NOMO-1 (cell line): Measurements from ENCODE around the gene NUB1.

Experiments
- DNase-seq, 2 experiments: peaks; one replicate each; lab custom pipeline; 2025; ENCODE audit not compliant: unreplicated experiment in 2 of 2; lab: John Stamatoyannopoulos, UW

Gene NUB1

DNA sequence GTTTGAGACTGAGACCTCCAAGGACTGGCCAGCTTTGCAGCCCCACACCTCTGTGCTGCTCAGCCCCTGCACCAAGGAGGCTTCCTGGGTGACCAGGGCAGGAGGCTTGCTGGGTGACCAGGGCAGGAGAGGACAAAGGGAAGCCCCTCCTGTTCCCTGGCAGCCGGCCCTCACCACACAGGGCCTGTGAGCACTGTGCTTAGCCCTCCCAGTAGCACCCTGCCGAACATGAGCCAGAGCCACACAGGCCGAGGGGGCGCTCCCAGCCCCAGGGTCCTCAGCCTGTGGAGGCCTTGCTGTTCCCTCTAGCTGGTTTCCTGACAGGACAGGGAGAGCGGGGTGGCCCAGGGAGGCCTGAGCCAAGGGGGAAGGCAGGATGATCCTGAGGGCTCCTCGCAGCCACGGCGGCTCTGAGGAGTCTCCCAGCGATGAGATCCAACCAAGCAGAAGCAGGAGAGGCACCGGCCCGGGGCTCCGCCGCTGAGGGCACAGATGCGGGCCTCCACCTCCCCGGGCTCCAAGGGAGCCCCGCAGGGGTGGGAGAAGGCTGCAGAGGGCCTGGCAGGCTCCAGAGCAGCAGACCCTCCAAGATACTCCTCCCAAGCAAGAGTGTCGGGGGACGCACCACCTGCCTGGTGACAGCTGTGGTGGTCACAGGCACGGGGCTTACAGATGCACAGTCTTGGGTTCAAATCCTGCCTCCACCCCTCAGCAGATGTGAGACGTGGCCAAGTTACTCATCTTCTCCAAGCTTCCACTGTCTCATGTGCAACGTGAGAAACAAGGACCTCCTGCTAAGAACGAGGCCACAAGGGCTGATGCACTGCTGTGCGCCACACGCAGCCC lies 45.8 kb downstream of the NUB1 start:
- no peak for DNase-seq

DNA sequence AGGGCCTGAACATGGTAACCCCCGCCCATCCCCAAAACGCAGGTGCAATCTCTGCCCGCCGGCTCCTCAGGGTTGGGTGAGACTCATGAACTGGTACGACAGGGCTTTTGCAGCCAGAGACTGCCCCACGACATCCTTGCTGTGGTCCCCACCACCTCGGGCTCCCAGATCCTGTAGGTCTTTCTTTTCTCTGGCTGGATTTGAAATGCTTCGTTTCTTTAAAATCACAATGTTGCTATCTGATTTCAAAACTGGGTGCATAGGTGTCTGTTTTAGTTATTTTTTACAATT lies 46.3 kb downstream of the NUB1 start:
- no peak for DNase-seq

DNA sequence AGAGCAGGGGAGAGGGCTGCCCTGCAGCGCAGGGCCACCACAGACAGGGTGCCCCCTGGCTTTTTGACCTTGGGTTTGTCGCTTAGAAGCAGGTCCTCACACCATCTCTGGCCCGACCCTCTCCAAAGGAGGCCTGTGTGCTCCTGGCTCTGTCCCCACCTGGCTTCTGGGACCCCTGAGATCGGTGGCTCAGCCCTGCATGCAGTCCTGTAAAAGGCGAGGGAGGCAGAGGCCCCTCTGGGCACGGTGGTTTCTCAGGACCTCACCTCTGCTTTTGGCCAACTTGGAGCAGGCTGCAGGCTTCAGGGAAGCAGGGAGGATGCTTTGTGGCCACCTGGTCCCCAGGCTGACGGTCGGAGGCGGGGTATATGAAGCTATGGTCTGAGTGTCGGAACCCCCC lies 46.8 kb downstream of the NUB1 start:
- no peak for DNase-seq

DNA sequence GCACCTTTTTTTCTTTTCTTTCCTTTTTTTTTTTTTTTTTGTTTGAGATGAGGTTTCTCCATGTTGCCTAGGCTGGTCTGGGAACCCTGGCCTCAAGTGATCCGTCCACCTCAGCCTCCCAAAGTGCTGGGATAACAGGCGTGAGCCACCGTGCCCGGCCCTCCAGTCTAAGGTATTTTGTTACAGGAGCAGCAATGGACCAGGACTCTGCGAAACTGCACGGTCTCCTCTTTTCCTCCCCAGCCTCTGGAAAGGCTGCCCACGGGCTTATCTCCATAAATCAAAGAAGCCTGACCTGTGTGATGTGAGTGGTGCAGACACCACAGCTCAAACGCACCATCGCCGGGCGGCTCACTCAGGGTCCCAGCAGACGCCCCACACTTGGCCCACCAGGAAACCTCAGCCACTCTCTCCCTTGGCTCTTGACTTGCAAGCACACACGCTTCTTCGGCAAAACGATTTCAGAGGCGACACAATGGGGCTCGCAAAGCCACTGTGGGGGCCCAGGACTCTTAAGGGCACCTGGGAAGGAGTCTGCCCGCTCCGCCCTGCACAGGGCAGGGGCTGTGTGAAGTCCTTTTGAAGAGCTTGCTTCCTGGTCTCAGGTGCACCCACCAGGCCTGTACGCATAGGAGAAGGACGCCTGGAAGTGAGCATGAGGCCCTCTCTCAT lies 47.6 kb downstream of the NUB1 start:
- DNase-seq: no peak

DNA sequence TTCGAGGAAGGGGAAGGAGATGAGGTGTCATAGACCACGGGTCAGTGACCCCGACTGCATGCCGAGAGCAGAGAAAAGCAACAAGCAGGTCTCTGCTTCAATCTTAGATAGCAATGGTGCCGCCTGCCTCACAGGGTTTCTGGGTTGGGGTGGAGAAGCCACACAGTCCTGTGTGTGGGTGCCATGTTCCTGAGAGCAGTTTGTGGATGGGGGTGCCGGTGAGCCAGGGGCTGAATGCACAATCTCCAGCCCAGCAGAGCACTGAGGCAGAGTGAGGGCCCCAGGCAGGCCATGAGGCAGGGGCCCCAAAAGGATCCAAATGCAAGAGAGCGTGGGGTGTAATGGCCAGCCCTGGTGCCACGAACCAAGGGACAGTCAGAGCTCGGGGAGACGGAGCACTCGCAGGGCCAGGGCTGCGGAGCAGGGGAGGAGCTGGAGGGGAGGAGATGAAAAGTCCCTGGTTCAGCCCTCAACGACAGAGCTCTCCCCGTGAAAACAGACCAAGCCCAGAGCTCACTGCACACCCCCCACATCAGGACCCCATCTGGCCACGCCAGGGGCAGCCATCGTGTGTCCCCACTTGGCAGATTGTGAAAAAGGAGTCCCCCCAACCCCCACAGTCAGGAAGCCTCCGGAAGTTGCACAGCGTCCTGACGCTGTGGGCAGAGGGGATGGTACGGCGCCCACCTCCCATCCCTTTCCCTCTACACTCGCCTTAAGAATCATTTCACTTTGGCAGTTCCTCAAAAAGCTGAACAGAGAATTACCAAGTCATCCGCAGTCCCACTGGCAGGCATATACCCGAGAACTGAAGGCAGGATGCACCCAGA lies 48.4 kb downstream of the NUB1 start:
- peak in 1 of 2 experiments; percentile 11 for DNase-seq

DNA sequence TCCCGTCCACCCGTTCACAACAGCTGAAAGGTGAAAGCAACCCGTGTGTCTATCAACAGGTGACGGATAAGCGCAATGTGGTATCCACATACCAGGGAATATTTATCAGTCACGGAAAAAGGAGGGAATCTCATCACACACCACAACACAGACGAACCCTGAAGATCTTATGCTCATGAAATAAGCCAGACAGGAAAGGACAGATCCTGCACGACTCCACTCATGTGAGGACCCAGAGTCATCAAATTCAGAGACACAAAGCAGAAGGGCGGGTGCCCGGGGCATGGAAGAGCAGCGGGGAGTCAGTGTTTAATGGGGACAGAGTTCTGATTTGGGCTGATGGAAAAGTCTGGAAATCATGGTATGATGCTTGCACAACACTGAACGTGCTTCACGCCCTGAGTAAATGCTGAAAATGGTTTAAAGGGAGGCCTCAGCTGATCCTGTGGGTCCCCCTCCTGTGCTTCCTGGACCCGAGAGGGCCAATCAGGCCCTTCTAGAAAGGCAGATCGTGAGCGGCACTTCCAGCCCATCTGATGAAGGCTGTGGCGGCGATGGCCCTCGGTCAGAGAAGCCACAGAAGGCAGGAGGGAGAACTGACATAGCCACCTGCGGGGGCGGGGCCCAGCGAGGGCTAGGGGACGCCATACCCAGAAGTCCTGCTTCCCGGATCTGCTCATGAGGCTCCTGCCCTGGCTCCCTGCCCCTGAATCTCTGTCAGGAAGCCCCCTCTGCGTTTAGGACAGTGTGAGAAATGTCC lies 49.2 kb downstream of the NUB1 start:
- no peak for DNase-seq

DNA sequence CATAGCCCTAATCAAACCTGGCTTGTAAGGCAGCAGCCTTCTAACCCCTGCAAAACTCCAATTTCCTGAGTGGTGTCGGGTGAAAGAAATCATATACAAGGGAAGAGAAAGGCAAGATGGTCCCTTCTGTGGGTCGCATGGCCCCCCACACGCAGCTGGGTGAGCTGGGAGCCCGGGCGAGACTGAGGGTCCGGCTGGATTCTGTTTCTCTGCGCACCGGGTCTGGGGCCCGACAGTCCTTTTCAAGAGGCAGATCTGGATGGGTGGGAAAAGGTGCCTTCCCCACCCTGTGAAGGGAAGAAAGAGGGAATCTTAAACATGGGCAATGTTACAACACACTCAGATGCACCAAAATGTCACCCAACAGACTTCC lies 49.7 kb downstream of the NUB1 start:
- no peak for DNase-seq

DNA sequence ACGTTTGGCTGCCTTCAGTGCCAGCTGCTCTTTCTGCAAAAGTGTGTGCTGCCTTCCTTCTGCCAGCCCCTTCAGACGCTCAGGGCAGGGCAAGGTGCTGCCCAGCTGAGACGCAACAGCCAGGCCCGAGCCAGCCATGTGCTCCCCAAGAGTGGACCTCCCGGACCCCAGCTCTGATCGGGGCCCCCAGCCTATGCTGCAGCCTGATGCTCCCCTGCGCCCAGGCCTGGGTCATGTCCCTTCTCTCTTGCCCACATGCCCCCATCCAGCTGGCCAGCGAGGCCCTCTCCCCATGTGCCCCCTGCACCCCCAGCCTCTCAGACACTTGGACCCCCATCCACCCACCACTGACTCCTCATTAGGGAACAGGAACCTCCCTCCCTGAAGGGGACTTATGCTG lies 50.4 kb downstream of the NUB1 start:
- DNase-seq: no peak

DNA sequence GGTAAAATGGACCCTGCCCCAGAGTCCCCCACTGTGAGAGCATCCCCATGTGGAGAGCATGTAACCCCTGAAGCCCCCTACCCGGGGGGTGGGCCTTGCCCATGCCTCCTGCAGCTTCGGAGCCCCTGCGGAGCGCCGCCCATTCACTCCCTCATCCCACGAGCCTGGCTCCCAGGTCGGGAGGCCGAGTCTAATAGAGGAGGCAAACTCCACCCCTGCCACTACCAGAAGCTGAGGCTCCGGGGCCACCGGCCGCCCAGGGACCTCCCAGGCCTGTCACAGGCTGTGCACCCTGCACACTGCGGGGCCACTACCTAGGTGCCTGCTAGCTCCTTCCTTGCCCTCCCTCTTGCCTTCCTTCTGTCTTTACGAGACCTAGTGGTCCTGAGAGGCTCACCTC lies 50.8 kb downstream of the NUB1 start:
- no peak for DNase-seq

DNA sequence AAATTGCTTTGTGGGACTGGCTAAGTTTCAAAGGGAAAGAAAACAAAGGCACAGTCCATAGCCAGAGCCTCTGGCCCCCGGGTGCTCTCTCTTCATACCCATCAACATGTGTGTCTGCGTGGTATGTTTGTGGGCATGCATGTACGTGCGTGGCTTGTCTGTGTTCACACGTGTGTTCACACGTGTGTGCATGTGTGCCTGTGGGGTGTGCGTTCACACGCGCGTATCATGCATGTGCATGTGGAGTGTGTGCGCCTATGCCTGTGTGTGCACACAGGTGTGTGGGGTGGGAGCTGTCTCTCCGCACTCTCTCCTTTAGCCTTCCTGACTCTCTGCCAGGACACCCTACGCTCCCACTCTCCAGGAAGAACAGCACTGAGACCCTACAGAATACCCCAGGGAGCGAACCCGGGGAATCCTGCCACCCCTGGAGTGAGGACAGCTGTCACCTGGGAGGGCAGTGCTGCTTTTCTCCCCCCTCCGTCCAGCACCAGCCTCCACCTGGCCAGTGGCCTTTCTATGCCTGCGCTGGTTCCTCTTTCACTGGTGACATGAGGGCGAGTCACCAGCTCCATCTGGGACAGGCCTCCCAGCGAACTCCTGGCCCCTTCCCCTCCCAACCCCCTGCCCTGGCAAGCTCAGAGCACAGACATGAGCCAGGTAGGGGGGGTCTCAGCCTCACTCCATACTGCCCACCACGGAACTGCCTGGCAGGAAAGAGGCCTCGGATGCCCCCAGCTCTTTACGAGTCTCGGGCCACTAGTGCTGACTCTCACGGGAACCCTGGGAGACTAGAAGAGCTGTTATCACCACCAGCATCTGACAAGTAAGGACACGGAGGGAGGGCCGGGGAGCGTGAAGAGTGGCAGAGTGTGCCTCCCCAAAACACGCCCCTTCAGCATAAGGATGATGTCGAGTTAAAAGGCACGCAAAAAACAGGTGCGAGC lies 51.7 kb downstream of the NUB1 start:
- DNase-seq: no peak

DNA sequence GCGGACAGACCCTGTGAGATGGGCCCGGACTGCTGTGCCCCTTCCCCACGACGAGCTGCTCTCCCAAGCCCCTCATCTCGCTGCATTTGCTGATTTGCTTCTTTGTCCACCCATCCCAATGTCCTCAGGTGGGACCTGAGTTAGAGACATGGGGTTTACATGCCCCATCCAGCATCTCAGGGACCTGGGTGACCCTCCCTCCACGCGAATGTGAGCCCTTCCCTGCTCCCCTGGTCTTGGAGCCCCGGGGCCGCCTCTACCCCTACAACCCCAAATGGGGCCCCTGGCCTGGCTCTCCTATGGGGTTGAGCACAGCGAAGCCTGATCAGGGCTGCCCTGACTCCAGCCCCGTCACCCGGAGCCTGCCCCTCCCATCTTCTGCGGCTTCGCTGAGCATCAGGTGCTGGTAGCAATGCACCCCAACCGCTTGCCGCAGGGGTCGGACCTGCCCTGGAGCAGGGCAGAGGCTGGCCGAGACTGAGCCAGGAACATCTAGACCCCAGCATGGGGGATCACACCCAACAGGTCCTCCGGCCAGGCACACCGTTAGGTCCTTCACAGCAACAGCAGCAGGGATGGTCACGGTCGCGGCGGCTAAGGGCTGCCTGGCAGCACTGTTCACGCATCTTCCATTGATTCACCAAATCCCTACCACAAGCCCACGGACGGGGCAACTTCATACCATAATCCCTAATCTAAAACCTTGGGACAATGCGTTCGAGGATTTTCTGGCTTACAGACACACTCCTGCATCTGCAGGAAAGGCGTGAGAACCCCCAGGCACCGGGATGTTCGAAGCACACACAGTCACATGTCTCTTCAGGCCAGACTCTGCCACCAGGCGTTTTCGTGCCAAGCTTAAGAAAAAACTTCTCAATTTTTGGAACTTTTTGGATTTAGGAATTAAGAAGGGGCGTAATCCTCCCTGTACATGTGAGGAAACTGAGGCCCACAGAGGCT lies 52.7 kb downstream of the NUB1 start:
- DNase-seq: no peak

DNA sequence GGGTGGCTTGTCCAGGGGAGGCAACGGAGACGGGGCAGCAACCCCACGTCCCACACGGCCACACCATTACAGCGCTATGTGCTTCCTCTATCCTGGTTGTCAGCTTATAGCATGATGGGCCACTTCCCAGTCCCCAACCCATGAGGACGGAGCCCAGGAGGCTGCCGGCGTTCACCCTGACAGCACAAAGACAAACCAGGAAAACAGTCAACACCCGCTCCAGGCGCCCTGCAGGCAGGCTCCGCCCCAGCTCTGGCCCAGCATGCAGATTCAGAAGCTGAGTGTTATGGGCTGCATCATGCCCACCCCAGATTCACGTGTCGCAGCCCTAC lies 53.4 kb downstream of the NUB1 start:
- no peak for DNase-seq

DNA sequence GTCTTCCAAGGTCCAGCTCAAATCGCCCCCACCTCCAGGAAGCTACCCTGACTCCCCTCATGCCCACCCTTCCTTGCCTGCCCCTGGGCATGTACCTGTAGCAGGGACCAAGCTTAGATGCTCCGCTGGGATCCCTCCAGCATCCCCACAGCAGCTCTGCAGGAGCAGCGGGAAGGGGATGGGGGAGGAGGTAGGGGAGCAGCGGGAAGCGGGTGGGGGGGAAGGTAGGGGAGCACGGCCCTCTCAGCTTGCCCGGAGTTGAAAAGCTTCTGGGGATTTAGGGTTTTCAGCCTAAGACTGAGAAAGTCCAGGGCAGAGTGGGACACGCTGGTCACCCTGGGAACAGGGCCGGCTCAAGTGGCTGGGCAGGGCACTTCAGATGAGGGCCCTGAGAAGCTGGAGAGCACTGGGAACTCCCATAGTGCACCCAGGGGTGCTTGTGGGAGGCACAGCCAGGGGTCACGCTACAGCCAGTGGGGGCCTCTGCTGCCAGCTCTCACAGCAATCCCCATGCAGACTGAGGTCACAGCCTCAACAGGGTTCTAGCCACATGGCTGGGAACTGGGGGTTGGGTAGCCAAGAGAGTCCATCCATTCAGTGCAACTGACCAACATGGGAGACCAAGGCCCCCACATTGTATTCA lies 54.8 kb downstream of the NUB1 start:
- no peak for DNase-seq

DNA sequence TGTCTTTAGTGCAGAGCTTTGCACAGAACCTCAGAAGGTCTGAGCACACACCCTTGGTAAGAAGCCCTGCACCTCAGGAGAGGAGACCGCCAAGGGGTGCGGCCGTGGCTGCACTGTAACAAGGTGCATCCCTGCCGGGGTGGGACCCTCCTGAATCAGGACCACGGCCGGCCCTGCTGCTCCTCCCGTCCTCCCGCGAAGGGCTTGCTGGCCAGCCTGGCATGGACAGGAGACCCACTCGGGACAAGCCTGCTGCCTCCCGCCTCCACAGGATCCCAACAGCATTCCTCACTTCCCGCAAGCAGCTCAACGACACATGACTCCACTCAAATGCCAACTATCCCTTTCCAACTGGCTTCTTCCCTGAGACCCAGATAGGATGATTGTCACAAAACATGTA lies 55.4 kb downstream of the NUB1 start:
- DNase-seq: no peak

DNA sequence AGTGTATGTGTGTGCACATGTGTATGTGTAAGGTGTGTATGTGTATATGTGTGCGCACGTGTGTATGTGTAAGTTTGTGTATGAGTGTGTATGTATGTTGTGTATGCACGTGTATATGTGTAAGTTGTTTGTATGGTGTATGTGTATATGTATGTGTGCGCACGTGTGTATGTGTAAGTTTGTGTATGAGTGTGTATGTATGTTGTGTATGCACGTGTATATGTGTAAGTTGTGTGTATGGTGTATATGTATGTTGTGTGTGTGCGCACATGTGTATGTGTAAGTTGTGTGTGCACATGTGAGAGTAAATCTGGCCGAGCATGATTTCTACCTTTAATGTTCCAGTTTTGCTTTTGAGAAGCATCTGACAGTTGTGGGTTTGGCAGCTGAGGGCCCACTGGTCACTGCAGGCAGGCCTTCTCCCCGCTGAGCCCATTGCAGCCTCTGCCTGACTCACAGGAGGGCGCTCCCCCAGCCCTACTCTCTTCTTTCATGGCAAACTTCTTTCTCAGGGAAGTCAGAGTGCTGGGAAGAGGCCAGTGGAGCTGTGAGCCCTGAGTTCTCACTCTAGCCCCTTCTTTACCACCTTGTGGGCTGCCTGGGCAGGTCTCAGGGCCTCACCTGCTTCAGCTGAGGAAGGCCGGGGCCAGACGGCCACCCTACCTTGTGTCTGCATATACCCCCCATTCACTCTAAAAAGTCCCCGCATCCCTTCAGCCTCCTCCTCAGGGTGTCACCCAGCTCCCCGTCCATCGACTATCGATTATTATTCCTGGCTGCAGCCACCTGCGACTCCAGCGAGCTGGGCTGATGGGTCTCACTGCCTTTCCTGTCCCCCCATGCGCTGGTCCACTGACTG lies 57.1 kb downstream of the NUB1 start:
- DNase-seq: no peak

DNA sequence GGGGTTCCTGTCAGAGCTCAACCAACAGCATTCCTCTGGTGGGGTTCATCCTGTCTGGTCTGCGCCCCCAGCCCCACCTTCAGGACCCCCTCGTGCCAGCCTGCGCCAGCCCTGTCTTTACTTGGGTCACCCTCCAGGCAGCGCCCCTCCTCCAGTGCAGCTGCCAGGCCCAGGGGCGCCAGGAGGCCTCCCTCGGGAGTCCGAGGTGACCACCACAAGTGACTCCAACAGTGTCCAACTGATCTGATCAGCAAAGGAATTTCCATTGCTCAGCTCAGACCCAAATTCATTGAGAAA lies 57.6 kb downstream of the NUB1 start:
- no peak for DNase-seq

DNA sequence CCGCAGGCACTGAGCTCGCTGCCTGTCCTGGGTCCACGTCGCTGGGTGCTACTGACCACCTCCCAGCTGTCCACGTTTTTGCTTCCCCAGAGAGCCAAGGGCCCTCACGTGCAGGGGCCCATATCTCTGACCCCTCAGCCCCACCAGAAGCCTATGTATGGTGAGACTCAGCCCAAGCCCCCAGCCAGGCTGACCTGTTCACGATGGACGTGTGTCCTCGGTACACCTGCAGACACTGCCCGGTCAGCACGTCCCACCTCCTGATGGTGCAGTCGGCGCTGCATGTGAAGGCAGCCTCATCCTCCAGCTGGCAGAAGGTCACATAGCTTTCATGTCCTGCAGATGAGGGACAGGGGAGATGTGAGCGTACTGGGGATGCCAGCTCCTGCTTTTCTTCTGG lies 58.3 kb downstream of the NUB1 start:
- no peak for DNase-seq
